Activated naive CD8-positive, alpha-beta T cell treated with anti-CD3 and anti-CD28 coated beads, Interleukin-2, amount 50 U/mL, for 24 hours (primary cell): ENCODE data around the gene PDRG1.

Source experiments
- ATAC-seq: fragments of 150-1000 bp; cut with Tn5 transposase; one replicate; pipeline ENCODE4 v1.10.0; 2021
- DNase-seq: peaks from one replicate; pipeline ENCODE4 v3.0.0; 2021
- H3K27ac Mint-ChIP-seq: one replicate; pipeline ENCODE4 v1.8.0; 2021; ENCODE audit warnings: mild to moderate bottlenecking, mixed read lengths
- H3K27me3 Mint-ChIP-seq: one replicate; pipeline ENCODE4 v1.8.0; 2021; ENCODE audit warnings: mixed read lengths
- H3K36me3 Mint-ChIP-seq: one replicate; pipeline ENCODE4 v1.8.0; 2021; ENCODE audit warnings: low read depth, mixed read lengths
- H3K4me1 Mint-ChIP-seq: one replicate; pipeline ENCODE4 v1.8.0; 2021; ENCODE audit warnings: mixed read lengths
- H3K4me3 Mint-ChIP-seq: one replicate; pipeline ENCODE4 v1.8.0; 2021; ENCODE audit warnings: mild to moderate bottlenecking, moderate library complexity, mixed read lengths
- H3K9me3 Mint-ChIP-seq: one replicate; pipeline ENCODE4 v1.8.0; 2021; ENCODE audit warnings: mixed read lengths

The PDRG1 gene

GRCh38 chr20:31913431-31914157 lies 38.3 kb downstream of the PDRG1 start:
- no peak overlapping the region for H3K4me3 Mint-ChIP-seq
- H3K27me3 Mint-ChIP-seq, result peaks cover 2% of the 10 kb centered on the region
- no peak overlapping the region for H3K27ac Mint-ChIP-seq
- no peak for DNase-seq
- no peaks in the 10 kb centered on the region for H3K36me3 Mint-ChIP-seq
- H3K4me1 Mint-ChIP-seq, result no peaks in the 10 kb centered on the region
- no peaks in the 10 kb centered on the region for H3K9me3 Mint-ChIP-seq
- ATAC-seq, result no peak

GRCh38 chr20:31910071-31910803 lies 41.6 kb downstream of the PDRG1 start:
- Mint-ChIP-seq H3K4me3 (no peak overlapping the region), H3K36me3 (no peaks in the 10 kb centered on the region), H3K27ac (no peak overlapping the region), H3K27me3 (peaks cover 3% of the 10 kb centered on the region), H3K9me3 (no peaks in the 10 kb centered on the region), H3K4me1 (no peaks in the 10 kb centered on the region)
- no peak for DNase-seq
- no peak for ATAC-seq

DNA sequence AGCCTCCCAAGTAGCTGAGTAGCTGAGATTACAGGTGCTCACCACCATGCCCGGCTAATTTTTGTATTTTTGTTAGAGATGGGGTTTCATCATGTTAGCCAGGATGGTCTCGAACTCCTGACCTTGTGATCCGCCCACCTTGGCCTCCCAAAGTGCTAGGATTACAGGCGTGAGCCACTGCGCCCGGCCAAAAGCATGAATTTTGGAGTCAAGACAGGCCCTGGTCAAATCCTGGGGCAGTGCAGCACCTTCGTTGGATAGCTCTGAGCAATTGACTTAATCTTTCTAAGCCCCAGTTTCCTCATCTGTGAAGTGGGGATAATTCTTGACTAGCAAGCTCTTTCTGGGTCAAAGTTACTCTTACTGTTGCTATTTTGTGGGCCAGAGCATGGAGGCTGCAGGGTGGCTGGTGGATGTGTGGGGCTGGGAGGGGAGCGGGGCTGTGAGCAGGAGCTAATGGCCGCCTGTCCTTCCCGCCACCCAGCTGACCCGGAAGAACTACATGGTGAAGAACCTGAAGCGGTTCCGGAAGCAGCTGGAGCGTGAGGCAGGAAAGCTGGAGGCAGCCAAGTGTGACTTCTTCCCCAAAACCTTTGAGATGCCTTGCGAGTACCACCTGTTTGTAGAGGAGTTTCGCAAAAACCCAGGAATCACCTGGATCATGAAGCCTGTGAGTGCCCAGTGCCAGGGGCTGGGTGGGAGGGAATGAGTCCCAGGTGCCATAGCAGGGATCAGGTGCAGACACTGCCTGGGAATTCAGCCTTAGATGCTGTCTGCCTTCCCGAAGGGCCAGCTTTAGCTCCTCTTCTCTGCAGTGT lies 42.4 kb downstream of the PDRG1 start:
- no peak overlapping the region for H3K4me3 Mint-ChIP-seq
- H3K9me3 Mint-ChIP-seq, result no peaks in the 10 kb centered on the region
- H3K27me3 Mint-ChIP-seq, result peaks cover 3% of the 10 kb centered on the region
- no peak for ATAC-seq
- no peak overlapping the region for H3K27ac Mint-ChIP-seq
- no peaks in the 10 kb centered on the region for H3K36me3 Mint-ChIP-seq
- no peak for DNase-seq
- no peaks in the 10 kb centered on the region for H3K4me1 Mint-ChIP-seq

GRCh38 chr20:31908424-31908823 lies 43.4 kb downstream of the PDRG1 start:
- no peak for ATAC-seq
- H3K36me3 Mint-ChIP-seq, result no peaks in the 10 kb centered on the region
- no peaks in the 10 kb centered on the region for H3K4me1 Mint-ChIP-seq
- H3K4me3 Mint-ChIP-seq, result no peak overlapping the region
- H3K27me3 Mint-ChIP-seq, result peaks cover 3% of the 10 kb centered on the region
- H3K9me3 Mint-ChIP-seq, result no peaks in the 10 kb centered on the region
- DNase-seq, result no peak
- H3K27ac Mint-ChIP-seq, result no peak overlapping the region

DNA sequence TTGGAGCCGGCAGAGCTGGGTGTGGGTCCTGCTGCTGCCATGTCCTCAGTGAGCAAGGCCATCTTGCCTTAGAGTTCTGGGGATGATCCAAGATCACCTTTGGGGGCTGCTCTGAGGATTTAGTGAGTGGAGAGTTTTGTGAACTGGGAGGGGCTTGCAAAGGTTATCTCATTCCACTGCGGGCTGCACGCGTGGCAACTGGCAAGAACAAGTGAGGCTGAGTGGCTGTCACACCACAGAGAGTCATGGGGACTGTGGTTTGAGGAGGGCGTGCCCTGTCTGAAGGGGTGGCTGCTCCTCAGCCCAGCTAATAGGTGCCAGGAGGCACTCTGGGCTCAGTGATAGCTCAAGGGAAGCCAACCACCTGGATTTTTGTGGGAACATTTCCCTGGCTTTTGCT lies 43.8 kb downstream of the PDRG1 start:
- DNase-seq, result no peak
- peak; percentile 74 for ATAC-seq
- Mint-ChIP-seq H3K4me1 (no peaks in the 10 kb centered on the region), H3K27ac (no peak overlapping the region), H3K27me3 (peaks cover 3% of the 10 kb centered on the region), H3K36me3 (no peaks in the 10 kb centered on the region), H3K4me3 (no peak overlapping the region), H3K9me3 (no peaks in the 10 kb centered on the region)

GRCh38 chr20:31907046-31907445 lies 44.8 kb downstream of the PDRG1 start:
- Mint-ChIP-seq H3K27me3 (peaks cover 3% of the 10 kb centered on the region), H3K36me3 (no peaks in the 10 kb centered on the region), H3K4me3 (no peak overlapping the region), H3K9me3 (no peaks in the 10 kb centered on the region), H3K4me1 (no peaks in the 10 kb centered on the region), H3K27ac (no peak overlapping the region)
- ATAC-seq (no peak), DNase-seq (no peak)

DNA sequence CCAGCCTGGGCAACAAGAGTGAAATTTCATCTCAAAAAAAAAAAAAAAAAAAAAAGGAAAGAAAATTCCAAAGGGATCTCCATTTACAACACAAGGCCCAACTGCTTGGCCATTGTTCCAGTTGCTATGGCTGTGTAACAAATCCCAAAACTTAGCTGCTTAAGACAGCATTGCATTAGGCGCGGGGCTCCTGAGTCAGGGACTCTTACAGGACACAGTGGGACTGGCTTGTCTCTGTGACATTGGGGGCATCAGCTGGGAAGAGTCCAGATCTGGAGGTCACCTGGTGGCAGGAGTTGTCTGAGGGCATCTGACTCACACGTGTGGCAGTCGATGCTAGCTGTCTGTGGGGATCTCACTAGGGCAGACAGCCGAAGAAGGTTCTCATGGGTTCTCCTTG lies 45.8 kb downstream of the PDRG1 start:
- Mint-ChIP-seq H3K4me3 (no peak overlapping the region), H3K9me3 (no peaks in the 10 kb centered on the region)
- no peak for DNase-seq

GRCh38 chr20:31903627-31904386 lies 48.0 kb downstream of the PDRG1 start:
- peaks cover 3% of the 10 kb centered on the region for H3K27me3 Mint-ChIP-seq
- H3K4me3 Mint-ChIP-seq, result no peak overlapping the region
- no peak overlapping the region for H3K27ac Mint-ChIP-seq
- no peaks in the 10 kb centered on the region for H3K9me3 Mint-ChIP-seq
- no peaks in the 10 kb centered on the region for H3K36me3 Mint-ChIP-seq
- no peaks in the 10 kb centered on the region for H3K4me1 Mint-ChIP-seq
- ATAC-seq (no peak), DNase-seq (no peak)

More for the DNA sequence above, 45.8 kb downstream of the PDRG1 start:
- H3K36me3 Mint-ChIP-seq, result no peaks in the 10 kb centered on the region
- peaks cover 3% of the 10 kb centered on the region for H3K27me3 Mint-ChIP-seq
- no peak for ATAC-seq
- H3K4me1 Mint-ChIP-seq, result no peaks in the 10 kb centered on the region
- H3K27ac Mint-ChIP-seq, result no peak overlapping the region

GRCh38 chr20:31901615-31902014 lies 50.2 kb downstream of the PDRG1 start:
- DNase-seq, result no peak
- Mint-ChIP-seq H3K27ac (no peak overlapping the region), H3K36me3 (no peaks in the 10 kb centered on the region), H3K4me1 (no peaks in the 10 kb centered on the region), H3K4me3 (no peak overlapping the region), H3K9me3 (no peaks in the 10 kb centered on the region), H3K27me3 (peaks cover 3% of the 10 kb centered on the region)
- ATAC-seq, result no peak

- no peak overlapping the region for H3K27ac Mint-ChIP-seq
- DNase-seq (no peak), ATAC-seq (no peak)
- no peaks in the 10 kb centered on the region for H3K36me3 Mint-ChIP-seq
- peaks cover 3% of the 10 kb centered on the region for H3K4me1 Mint-ChIP-seq
- H3K27me3 Mint-ChIP-seq, result peaks cover 3% of the 10 kb centered on the region
- no peaks in the 10 kb centered on the region for H3K9me3 Mint-ChIP-seq
- no peak overlapping the region for H3K4me3 Mint-ChIP-seq
Measured at GRCh38 chr20:31897541-31897940, 54.3 kb downstream of the PDRG1 start.

DNA sequence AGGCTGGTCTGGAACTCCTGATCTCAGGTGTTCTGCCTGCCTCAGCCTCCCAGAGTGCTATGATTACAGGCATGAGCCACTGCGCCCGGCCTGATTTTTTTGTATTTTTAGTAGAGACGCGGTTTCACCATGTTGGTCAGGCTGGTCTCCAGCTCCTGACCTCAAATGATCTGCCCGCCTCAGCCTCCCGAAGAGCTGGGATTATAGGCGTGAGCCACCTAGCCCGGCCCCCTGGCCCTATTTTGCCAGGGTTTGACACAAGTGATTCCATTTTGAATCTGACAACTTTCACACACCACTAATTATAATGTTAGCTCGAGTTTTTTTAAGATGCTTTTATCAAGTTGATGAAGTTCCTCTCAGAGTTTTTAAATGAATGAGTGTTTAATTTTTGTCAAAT lies 55.8 kb downstream of the PDRG1 start:
- H3K27me3 Mint-ChIP-seq, result peaks cover 3% of the 10 kb centered on the region
- H3K4me3 Mint-ChIP-seq, result no peak overlapping the region
- no peaks in the 10 kb centered on the region for H3K36me3 Mint-ChIP-seq
- H3K9me3 Mint-ChIP-seq, result no peaks in the 10 kb centered on the region
- ATAC-seq (no peak), DNase-seq (no peak)
- H3K27ac Mint-ChIP-seq, result no peak overlapping the region
- H3K4me1 Mint-ChIP-seq, result peaks cover 3% of the 10 kb centered on the region

- ATAC-seq (peak; percentile 71), DNase-seq (no peak)
- no peaks in the 10 kb centered on the region for H3K9me3 Mint-ChIP-seq
- no peak overlapping the region for H3K4me3 Mint-ChIP-seq
- H3K27ac Mint-ChIP-seq, result no peak overlapping the region
- H3K4me1 Mint-ChIP-seq, result peaks cover 3% of the 10 kb centered on the region
- H3K36me3 Mint-ChIP-seq, result no peaks in the 10 kb centered on the region
- peaks cover 3% of the 10 kb centered on the region for H3K27me3 Mint-ChIP-seq
Measured at GRCh38 chr20:31894980-31895675, 56.7 kb downstream of the PDRG1 start.
